ENCODE data around the gene PDE2A.

PDE2A gene

DNA sequence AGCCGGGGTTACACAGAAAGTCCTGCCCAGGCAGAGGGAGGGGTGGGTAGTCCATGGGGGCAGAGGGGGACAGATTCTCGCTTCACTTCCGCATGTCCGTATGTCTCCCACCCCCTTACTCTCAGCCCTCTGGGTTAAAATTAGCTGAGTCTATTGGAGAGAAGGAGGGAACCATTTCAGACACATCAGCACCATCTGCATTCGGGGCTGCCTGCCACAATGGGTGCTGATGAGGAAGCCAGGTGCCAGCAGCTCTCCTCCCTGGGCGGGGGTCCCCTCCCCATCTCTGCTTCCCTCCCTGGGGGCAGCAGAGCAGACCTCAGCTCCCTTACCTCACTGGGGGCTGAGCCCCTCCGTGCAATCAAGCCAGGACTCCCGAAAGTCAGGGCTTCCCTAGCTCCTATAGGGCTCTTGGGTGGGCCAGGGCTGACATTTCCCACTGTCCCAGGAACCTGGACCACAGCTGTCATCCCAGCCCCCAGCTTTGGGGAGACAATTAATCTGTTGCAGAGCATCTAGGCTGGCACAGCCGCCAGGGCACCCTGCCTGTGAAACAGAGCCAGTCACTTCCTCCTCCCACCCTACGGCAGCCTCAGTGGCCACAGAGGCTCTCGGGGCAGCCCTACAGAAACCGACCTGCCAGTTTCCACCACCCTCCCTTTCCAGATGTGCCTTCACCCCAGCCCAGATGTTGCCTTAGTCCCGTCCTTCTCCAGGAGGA lies 67.3 kb downstream of the PDE2A start:
- H3K4me3 ChIP-seq (ENCODE audit: low read depth, low read length) = no peak overlapping the region
- no peak for DNase-seq (ENCODE audit: low read depth)
- TF ChIP-seq POLR2A (IDR thresholded peaks at IDR 0.05; ENCODE audit: extremely low read depth, insufficient read length) (no peak), CTCF (IDR thresholded peaks at IDR 0.05; ENCODE audit: low read depth, low read length) (no peak), MYC (IDR thresholded peaks at IDR 0.05; ENCODE audit: low read depth, low read length) (no peak)
- TF ChIP-seq, protein P1, sequence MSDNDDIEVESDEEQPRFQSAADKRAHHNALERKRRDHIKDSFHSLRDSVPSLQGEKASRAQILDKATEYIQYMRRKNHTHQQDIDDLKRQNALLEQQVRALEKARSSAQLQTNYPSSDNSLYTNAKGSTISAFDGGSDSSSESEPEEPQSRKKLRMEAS (IDR thresholded peaks at IDR 0.05; ENCODE audit: low read depth, low read length) = no peak

DNA sequence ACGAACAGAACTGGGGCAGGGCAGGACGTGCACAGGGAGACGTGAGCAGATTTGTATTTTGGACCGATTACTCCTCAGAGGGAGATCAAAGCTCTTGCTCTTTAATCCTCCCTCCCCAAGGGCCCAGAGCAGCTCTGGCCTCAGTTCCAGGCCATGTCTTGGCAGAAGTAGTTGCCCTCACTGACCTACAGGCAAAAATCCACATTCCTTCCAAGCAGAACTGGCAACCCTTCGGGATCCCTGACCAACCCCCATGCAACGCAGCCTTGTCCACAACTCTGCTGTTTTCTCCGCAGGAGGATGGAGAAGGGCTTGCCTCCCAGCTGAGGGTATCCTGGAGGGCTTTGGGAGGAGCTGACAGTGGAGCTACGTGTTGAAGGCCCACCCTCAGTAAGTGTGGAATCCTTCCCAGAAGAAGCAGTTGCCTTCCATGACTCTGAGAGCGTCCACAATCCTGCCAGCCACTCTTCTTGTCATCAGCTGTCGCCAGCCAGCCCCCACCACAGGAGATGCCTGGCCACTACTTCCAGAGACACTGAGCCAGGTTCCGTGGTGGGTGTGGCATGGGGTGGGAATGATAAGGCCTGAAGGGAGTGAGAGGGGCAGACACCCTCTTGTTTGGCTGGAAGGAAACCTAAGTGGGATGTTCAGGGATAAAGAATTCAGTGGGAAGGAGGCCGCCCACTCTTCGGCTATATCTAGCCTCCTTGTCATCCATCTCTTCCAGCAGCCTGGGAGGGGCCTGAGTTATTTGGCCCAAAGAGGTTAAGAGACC lies 68.1 kb downstream of the PDE2A start:
- no peak for DNase-seq (ENCODE audit: low read depth)
- no peak for TF ChIP-seq POLR2A (IDR thresholded peaks at IDR 0.05; ENCODE audit: extremely low read depth, insufficient read length)
- no peak overlapping the region for H3K4me3 ChIP-seq (ENCODE audit: low read depth, low read length)

DNA sequence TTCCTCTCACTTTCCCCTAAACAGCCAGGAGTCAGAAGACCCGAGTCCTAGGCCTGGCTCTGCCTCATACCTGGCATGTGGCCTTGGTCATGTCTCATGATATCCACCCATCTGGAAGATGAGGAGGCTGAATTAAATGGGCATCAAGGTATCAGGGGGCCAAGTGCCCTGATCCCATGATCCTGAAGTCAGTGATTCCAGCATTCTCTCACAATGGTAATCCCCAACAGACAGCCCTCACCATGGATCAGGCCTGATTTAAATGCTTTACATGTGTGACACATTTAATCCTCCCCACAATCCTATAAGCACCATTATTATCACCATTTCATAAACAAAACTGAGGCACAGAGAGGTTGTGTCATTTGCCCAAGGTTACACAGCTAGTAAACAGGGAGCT lies 70.0 kb downstream of the PDE2A start:
- DNase-seq (ENCODE audit: low read depth) = no peak
- TF ChIP-seq CTCF (IDR thresholded peaks at IDR 0.05; ENCODE audit: low read depth, low read length) (no peak), POLR2A (IDR thresholded peaks at IDR 0.05; ENCODE audit: extremely low read depth, insufficient read length) (no peak), MYC (IDR thresholded peaks at IDR 0.05; ENCODE audit: low read depth, low read length) (no peak)
- TF ChIP-seq, protein P1 (IDR thresholded peaks at IDR 0.05; ENCODE audit: low read depth, low read length) = no peak
- H3K4me3 ChIP-seq (ENCODE audit: low read depth, low read length) = no peak overlapping the region

GRCh38 chr11:72602250-72602904 lies 71.8 kb downstream of the PDE2A start:
- H3K4me3 ChIP-seq (ENCODE audit: low read depth, low read length) = no peak overlapping the region
- DNase-seq (ENCODE audit: low read depth) = no peak
- TF ChIP-seq POLR2A (IDR thresholded peaks at IDR 0.05; ENCODE audit: extremely low read depth, insufficient read length) = no peak
- TF ChIP-seq, protein P1 (IDR thresholded peaks at IDR 0.05; ENCODE audit: low read depth, low read length) = no peak
- no peak for TF ChIP-seq MYC (IDR thresholded peaks at IDR 0.05; ENCODE audit: low read depth, low read length)
- no peak for TF ChIP-seq CTCF (IDR thresholded peaks at IDR 0.05; ENCODE audit: low read depth, low read length)

GRCh38 chr11:72600557-72600956 lies 73.7 kb downstream of the PDE2A start:
- TF ChIP-seq MYC (IDR thresholded peaks at IDR 0.05; ENCODE audit: low read depth, low read length) (no peak), CTCF (IDR thresholded peaks at IDR 0.05; ENCODE audit: low read depth, low read length) (no peak), POLR2A (IDR thresholded peaks at IDR 0.05; ENCODE audit: extremely low read depth, insufficient read length) (no peak)
- TF ChIP-seq, protein P1 (IDR thresholded peaks at IDR 0.05; ENCODE audit: low read depth, low read length) = no peak
- DNase-seq (ENCODE audit: low read depth) = no peak
- no peak overlapping the region for H3K4me3 ChIP-seq (ENCODE audit: low read depth, low read length)
